Colonic mucosa (tissue), 4 donors: ENCODE measurements around the gene ANKRD13B. TPM values are rescaled to one million over a fixed set of nuclear protein-coding genes. Genes with fewer than 3 reads are reported as not detected.

Experiments used
- DNase-seq: peaks from one replicate; pipeline ENCODE4 v3.0.0-alpha.2; 2020
- H3K27ac ChIP-seq: fragments of 200-600 bp; one replicate; pipeline ENCODE4 v1.8.0; 2021
- H3K27me3 ChIP-seq: fragments of 200-600 bp; one replicate; pipeline ENCODE4 v1.8.0; 2021
- H3K36me3 ChIP-seq: fragments of 200-600 bp; one replicate; pipeline ENCODE4 v1.8.0; 2021
- H3K4me1 ChIP-seq: fragments of 200-600 bp; one replicate; pipeline ENCODE4 v1.8.0; 2021; ENCODE audit warnings: mild to moderate bottlenecking
- H3K4me3 ChIP-seq: fragments of 200-600 bp; one replicate; pipeline ENCODE4 v1.8.0; 2021
- H3K9ac ChIP-seq, 2 donors: one replicate each; pipeline ENCODE4 v1.7.0; 2013; ENCODE audit warnings: control low read depth in 2 of 2, low read depth in 2 of 2, low read length in 2 of 2
- H3K9me3 ChIP-seq: fragments of 200-600 bp; one replicate; pipeline ENCODE4 v1.8.0; 2021
- CTCF ChIP-seq: fragments of 200-600 bp; IDR thresholded peaks from one replicate; pipeline ENCODE4 v1.8.0; 2022; ENCODE audit warnings: antibody characterized with exemption, mild to moderate bottlenecking
- intact Hi-C: fragments of 100-400 bp; cut with DNase I; formaldehyde crosslinking; loops from one replicate; pipeline ENCODE4 v1.14.1; 2022
- total RNA-seq, 2 donors: library from RNA; stranded (reverse); fragmentation: NEBNext Ultra II Directional in 1 of 2; extraction: Animal tissue kit (Norgen Biotek cat#: 25700) in 1 of 2; gene quantifications; one replicate each; pipeline ENCODE4 v1.2.1, GENCODE V29; 2021
- donor health status: healthy.
- donor health status: DM: no; HTN: no; CAD: no.
- donor health status: DM: no; HTN: no; CAD: no.

Gene ANKRD13B
- total RNA-seq, 2 donors from 2014 or later, result 3.1 to 10.2 TPM

- no peak overlapping the region for H3K4me3 ChIP-seq
- DNase-seq, result no peak
- H3K9ac ChIP-seq, result no peak overlapping the region
- no peak for TF ChIP-seq CTCF
- H3K4me1 ChIP-seq, result no peaks in the 10 kb centered on the region
- no peaks in the 10 kb centered on the region for H3K36me3 ChIP-seq
- H3K9me3 ChIP-seq, result no peaks in the 10 kb centered on the region
- intact Hi-C loops, result no loop called here
- H3K27me3 ChIP-seq, result no peaks in the 10 kb centered on the region
- H3K27ac ChIP-seq, result no peak overlapping the region
These were observed 61.2 kb downstream of the ANKRD13B start for GRCh38 chr17:29653995-29654714.

- intact Hi-C loops, result no loop called here
- no peaks in the 10 kb centered on the region for H3K36me3 ChIP-seq
- no peak for TF ChIP-seq CTCF
- no peak overlapping the region for H3K27ac ChIP-seq
- no peak overlapping the region for H3K4me3 ChIP-seq
- H3K9ac ChIP-seq, result no peak overlapping the region
- H3K4me1 ChIP-seq, result no peaks in the 10 kb centered on the region
- no peak for DNase-seq
- no peaks in the 10 kb centered on the region for H3K27me3 ChIP-seq
- no peaks in the 10 kb centered on the region for H3K9me3 ChIP-seq
These were observed 62.4 kb downstream of the ANKRD13B start for GRCh38 chr17:29655323-29655722.

- Histone ChIP-seq H3K36me3 (no peaks in the 10 kb centered on the region), H3K27ac (no peak overlapping the region), H3K27me3 (no peaks in the 10 kb centered on the region), H3K9ac (no peak overlapping the region), H3K9me3 (no peaks in the 10 kb centered on the region), H3K4me1 (no peaks in the 10 kb centered on the region), H3K4me3 (no peak overlapping the region)
- intact Hi-C loops, result no loop called here
- DNase-seq, result no peak
- no peak for TF ChIP-seq CTCF
These were observed 66.2 kb downstream of the ANKRD13B start for GRCh38 chr17:29659155-29659554.

GRCh38 chr17:29661213-29661612 lies 68.3 kb downstream of the ANKRD13B start:
- Histone ChIP-seq H3K9ac (no peak overlapping the region), H3K9me3 (no peaks in the 10 kb centered on the region), H3K4me3 (no peak overlapping the region), H3K27me3 (no peaks in the 10 kb centered on the region), H3K27ac (no peak overlapping the region), H3K4me1 (no peaks in the 10 kb centered on the region), H3K36me3 (no peaks in the 10 kb centered on the region)
- DNase-seq, result no peak
- intact Hi-C loops, result no loop called here
- no peak for TF ChIP-seq CTCF

GRCh38 chr17:29663155-29663554 lies 70.2 kb downstream of the ANKRD13B start:
- H3K27ac ChIP-seq, result no peak overlapping the region
- intact Hi-C loops, result no loop called here
- no peaks in the 10 kb centered on the region for H3K4me1 ChIP-seq
- no peak overlapping the region for H3K4me3 ChIP-seq
- DNase-seq, result no peak
- no peak for TF ChIP-seq CTCF
- no peaks in the 10 kb centered on the region for H3K27me3 ChIP-seq
- H3K9me3 ChIP-seq, result no peaks in the 10 kb centered on the region
- H3K9ac ChIP-seq, result no peak overlapping the region
- no peaks in the 10 kb centered on the region for H3K36me3 ChIP-seq

Other genes starting within 250 kb of the ANKRD13B start
- 10 to 100 TPM; 42.1 to 57.1 TPM for gene TAOK1, start 202.8 kb upstream of the ANKRD13B start, total RNA-seq
- 10 to 100 TPM; 17.2 to 20.7 TPM for gene ABHD15, start 26.1 kb upstream of the ANKRD13B start, total RNA-seq
- 10 to 100 TPM; 41.2 to 91.2 TPM for gene TP53I13, start 24.4 kb upstream of the ANKRD13B start, total RNA-seq
- 10 to 100 TPM; 32.8 to 54.9 TPM for gene GIT1, start 3.5 kb upstream of the ANKRD13B start, total RNA-seq
- 1 to 10 TPM in 1 of 2 donors, under 1 TPM in 1; 0.62 to 2.5 TPM for gene CORO6, start 29.8 kb downstream of the ANKRD13B start, total RNA-seq